ENCODE data around the gene KRT6C. TPM values are rescaled to one million over a fixed set of nuclear protein-coding genes. Genes with fewer than 3 reads are reported as not detected.

Gene KRT6C
- total RNA-seq, 1 donor from 2014 or later = not detected

DNA sequence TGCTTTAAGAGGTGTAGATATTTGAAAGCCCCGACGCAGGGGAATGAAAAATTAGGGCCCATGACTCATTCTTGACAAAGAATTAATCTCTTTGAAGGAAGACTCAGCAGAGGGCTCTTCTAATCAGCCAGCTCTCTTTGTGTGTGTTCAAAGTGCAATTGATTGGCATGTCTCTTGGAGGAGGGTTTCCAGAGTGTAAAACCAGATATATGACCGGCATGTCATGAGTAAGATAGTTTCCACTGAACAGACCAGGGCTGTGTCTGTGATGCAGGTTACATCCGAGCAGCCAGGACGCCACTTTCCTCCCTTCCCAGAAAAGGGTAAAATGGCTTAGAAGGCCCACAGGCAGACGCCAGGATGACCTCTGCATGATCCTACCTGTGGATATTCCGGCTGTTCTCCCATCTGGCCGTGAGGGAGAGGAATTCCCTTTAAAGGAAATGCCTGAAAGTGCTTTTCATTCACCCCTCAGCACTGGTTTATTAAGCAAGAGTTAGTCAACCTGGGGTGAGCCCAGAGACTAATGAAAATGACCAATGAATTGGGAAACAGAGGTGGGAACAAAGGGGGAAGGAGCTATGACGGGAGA, 32.2 kb downstream of the KRT6C start:
- Mint-ChIP-seq H3K9me3 (no peaks in the 10 kb centered on the region), H3K36me3 (ENCODE audit: low read depth) (no peaks in the 10 kb centered on the region), H3K4me3 (no peak overlapping the region), H3K27ac (no peak overlapping the region), H3K27me3 (peaks cover 24% of the 10 kb centered on the region), H3K4me1 (no peaks in the 10 kb centered on the region)
- ATAC-seq (ENCODE audit: low read depth) (no peak), DNase-seq (no peak)
- CTCF ChIA-PET = no interaction called here
- intact Hi-C loops (cut with micrococcal nuclease) = no loop called here
- TF ChIP-seq CTCF (IDR thresholded peaks at IDR 0.05) = no peak
- POLR2A ChIA-PET = no interaction called here

GRCh38 chr12:52440821-52441319, 32.7 kb downstream of the KRT6C start:
- Mint-ChIP-seq H3K36me3 (ENCODE audit: low read depth) (no peaks in the 10 kb centered on the region), H3K4me3 (no peak overlapping the region), H3K9me3 (no peaks in the 10 kb centered on the region), H3K27me3 (peaks cover 22% of the 10 kb centered on the region), H3K4me1 (no peaks in the 10 kb centered on the region), H3K27ac (no peak overlapping the region)
- POLR2A ChIA-PET = no interaction called here
- intact Hi-C loops (cut with micrococcal nuclease) = no loop called here
- no peak for DNase-seq
- TF ChIP-seq CTCF (IDR thresholded peaks at IDR 0.05) = no peak
- no peak for ATAC-seq (ENCODE audit: low read depth)
- CTCF ChIA-PET = no interaction called here

DNA sequence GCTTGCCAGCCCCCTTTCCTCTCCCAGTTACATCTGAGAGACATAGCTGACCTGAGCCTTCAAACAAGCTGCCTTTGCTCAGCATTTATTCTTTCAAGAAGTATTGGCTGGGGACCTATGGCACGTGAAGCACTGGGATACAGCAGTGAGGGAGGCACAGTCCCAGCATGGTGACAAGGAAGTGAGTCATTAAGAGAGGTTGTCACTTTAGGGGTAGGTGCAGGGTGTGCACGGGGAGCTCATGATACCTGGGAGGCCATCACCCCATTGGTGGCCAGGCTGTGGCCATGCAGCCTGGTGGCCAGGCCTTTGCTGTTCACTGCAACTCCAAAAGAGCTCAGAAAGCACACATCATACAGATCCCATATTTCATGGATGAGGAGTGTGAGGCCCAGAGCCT, 33.8 kb downstream of the KRT6C start:
- intact Hi-C loops (cut with micrococcal nuclease) = no loop called here
- Mint-ChIP-seq H3K36me3 (ENCODE audit: low read depth) (no peaks in the 10 kb centered on the region), H3K27ac (no peak overlapping the region), H3K27me3 (peaks cover 23% of the 10 kb centered on the region), H3K4me1 (no peaks in the 10 kb centered on the region), H3K4me3 (no peak overlapping the region), H3K9me3 (no peaks in the 10 kb centered on the region)
- DNase-seq (no peak), ATAC-seq (ENCODE audit: low read depth) (no peak)
- ChIA-PET CTCF (no interaction called here), POLR2A (no interaction called here)
- no peak for TF ChIP-seq CTCF (IDR thresholded peaks at IDR 0.05)

DNA sequence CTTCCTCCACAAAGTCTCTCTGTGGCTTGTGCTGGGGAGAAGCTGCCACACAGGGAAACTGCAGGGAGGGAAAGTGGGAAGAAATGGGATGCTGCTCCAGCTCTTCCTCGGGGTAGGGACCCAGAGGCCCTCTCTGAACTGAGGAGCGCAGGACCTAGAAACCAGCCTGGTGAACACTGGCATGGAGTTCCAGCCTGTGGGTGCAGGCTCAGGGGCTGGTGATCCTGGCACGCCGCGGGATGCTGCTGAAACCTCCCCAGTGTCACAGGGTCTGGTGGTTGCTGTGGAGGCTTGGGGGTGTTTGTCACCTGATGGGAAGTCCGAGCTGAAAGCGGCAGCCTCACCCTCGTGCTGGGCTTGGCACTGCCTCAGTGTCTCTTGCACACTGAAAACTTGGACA, 34.2 kb downstream of the KRT6C start:
- POLR2A ChIA-PET = no interaction called here
- H3K9me3 Mint-ChIP-seq = no peaks in the 10 kb centered on the region
- H3K27ac Mint-ChIP-seq = no peak overlapping the region
- no peak for TF ChIP-seq CTCF (IDR thresholded peaks at IDR 0.05)
- no peaks in the 10 kb centered on the region for H3K36me3 Mint-ChIP-seq (ENCODE audit: low read depth)
- ATAC-seq (ENCODE audit: low read depth) (no peak), DNase-seq (no peak)
- peaks cover 25% of the 10 kb centered on the region for H3K27me3 Mint-ChIP-seq
- no peak overlapping the region for H3K4me3 Mint-ChIP-seq
- no peaks in the 10 kb centered on the region for H3K4me1 Mint-ChIP-seq
- intact Hi-C loops (cut with micrococcal nuclease) = no loop called here
- CTCF ChIA-PET = no interaction called here

GRCh38 chr12:52438305-52439301, 35.0 kb downstream of the KRT6C start:
- Mint-ChIP-seq H3K4me1 (no peaks in the 10 kb centered on the region), H3K27me3 (peaks cover 22% of the 10 kb centered on the region), H3K4me3 (no peak overlapping the region), H3K27ac (no peak overlapping the region), H3K9me3 (no peaks in the 10 kb centered on the region), H3K36me3 (ENCODE audit: low read depth) (no peaks in the 10 kb centered on the region)
- CTCF ChIA-PET = no interaction called here
- intact Hi-C loops (cut with micrococcal nuclease) = no loop called here
- POLR2A ChIA-PET = no interaction called here
- ATAC-seq (ENCODE audit: low read depth) (no peak), DNase-seq (no peak)
- no peak for TF ChIP-seq CTCF (IDR thresholded peaks at IDR 0.05)

Data from activated B cell treated with CpG ODN at 0.5 μM for 24 hours (primary cell).